ENCODE results near the gene ZNF709.

DNA sequence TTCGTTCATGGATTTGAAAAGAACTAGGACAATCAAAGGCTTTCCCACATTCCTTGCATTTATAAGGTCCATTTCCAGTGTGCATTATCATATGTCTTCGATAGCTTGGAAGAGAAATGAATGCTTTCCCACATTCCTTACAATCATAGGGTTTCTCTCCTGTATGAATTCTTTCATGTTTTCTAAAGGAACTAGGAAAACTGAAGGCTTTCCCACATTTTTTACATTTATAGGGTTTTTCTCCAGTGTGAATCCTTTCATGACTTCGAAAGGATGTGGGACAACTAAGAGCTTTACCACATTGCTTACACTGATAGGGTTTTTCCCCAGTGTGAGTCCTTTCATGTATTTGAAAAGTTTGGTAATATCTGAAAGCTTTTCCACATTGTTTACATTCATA lies 19.8 kb downstream of the ZNF709 start:
- TF ChIP-seq, protein P1, sequence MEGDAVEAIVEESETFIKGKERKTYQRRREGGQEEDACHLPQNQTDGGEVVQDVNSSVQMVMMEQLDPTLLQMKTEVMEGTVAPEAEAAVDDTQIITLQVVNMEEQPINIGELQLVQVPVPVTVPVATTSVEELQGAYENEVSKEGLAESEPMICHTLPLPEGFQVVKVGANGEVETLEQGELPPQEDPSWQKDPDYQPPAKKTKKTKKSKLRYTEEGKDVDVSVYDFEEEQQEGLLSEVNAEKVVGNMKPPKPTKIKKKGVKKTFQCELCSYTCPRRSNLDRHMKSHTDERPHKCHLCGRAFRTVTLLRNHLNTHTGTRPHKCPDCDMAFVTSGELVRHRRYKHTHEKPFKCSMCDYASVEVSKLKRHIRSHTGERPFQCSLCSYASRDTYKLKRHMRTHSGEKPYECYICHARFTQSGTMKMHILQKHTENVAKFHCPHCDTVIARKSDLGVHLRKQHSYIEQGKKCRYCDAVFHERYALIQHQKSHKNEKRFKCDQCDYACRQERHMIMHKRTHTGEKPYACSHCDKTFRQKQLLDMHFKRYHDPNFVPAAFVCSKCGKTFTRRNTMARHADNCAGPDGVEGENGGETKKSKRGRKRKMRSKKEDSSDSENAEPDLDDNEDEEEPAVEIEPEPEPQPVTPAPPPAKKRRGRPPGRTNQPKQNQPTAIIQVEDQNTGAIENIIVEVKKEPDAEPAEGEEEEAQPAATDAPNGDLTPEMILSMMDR (conservative IDR thresholded peaks at IDR 0.05; ENCODE audit: low read length): no peak
- no peak for TF ChIP-seq EZH2phosphoT487 (IDR thresholded peaks at IDR 0.05; ENCODE audit: borderline replicate concordance, low read depth, low read length)

All from OCI-LY7 (cell line).